HepG2 (cell line): ENCODE data around the gene OR2W3. TPM values are rescaled to one million over a fixed set of nuclear protein-coding genes. Genes with fewer than 3 reads are reported as not detected.

Experiments used
- ATAC-seq: fragments of 200-7000 bp; cut with Tn5 transposase; 3 replicates; pipeline ENCODE4 v1.9.1; 2020; ENCODE audit warnings: mild to moderate bottlenecking, moderate library complexity
- BruUV-seq: library from RNA; stranded (reverse); fragments of 400-500 nt; replicated peaks from 2 replicates; lab custom pipeline; 2021; lab: Mats Ljungman, UMichigan
- CTCF ChIA-PET: fragments of 300-600 bp; formaldehyde crosslinking; extraction: SDS; loops from one replicate; lab custom pipeline; 2021; ENCODE audit warnings: low total read pairs, inconsistent platforms, low intra/inter-chr PET ratio; lab: Yijun Ruan, JAX
- POLR2A ChIA-PET: fragments of 350-600 bp; sonication (Branson Sonifier 250); formaldehyde crosslinking; loops from one replicate; lab custom pipeline; 2020; ENCODE audit warnings: antibody characterized with exemption, inconsistent platforms; lab: Yijun Ruan, JAX
- DNase-seq: peaks from one replicate; pipeline ENCODE4 v3.0.0-alpha.2; 2015; ENCODE audit warnings: low spot score
- FAIRE-seq: peaks from 3 replicates; lab custom pipeline; 2011; peaks lifted over from hg19 to GRCh38; lab: Jason Lieb, UNC
- H2AFZ ChIP-seq: one replicate; pipeline ENCODE4 v1.6.1; 2011; ENCODE audit warnings: low read length, inconsistent platforms
- H3K27ac ChIP-seq: fragments of 300-600 bp; 3 replicates; pipeline ENCODE4 v1.8.0; 2011; ENCODE audit warnings: mixed run types, mild to moderate bottlenecking, mixed read lengths, low read length, inconsistent platforms; ENCODE audit not compliant: insufficient read depth; ENCODE audit errors: extremely low read length
- H3K27me3 ChIP-seq, 2 experiments: fragments of 200-600 bp in 1 of 2; 2 replicates in 1 of 2; 3 replicates in 1 of 2; pipeline versions ENCODE4 v1.6.0 to v1.8.0; 2011; ENCODE audit warnings: low read length in 2 of 2, mild to moderate bottlenecking in 2 of 2, moderate library complexity in 2 of 2, inconsistent platforms in 1 of 2; ENCODE audit not compliant: insufficient read depth in 2 of 2, control insufficient read depth in 1 of 2
- H3K36me3 ChIP-seq, 2 experiments: fragments of 200-600 bp in 1 of 2; replicated peaks in 1 of 2; 2 replicates in 1 of 2; 3 replicates in 1 of 2; pipeline versions ENCODE4 v1.5.1 to v1.8.0; 2011; ENCODE audit warnings: low read length in 2 of 2, inconsistent platforms in 1 of 2; ENCODE audit not compliant: insufficient read depth in 2 of 2, control insufficient read depth in 1 of 2
- H3K4me1 ChIP-seq: 2 replicates; pipeline ENCODE4 v1.5.1; 2012; ENCODE audit warnings: low read length, inconsistent platforms; ENCODE audit not compliant: insufficient read depth
- H3K4me2 ChIP-seq: 2 replicates; pipeline ENCODE4 v1.6.0; 2011; ENCODE audit warnings: low read depth, low read length, inconsistent platforms
- H3K4me3 ChIP-seq, 3 experiments: fragments of 200-600 bp in 1 of 3; sonication (generic), shearing (Covaris generic) in 1 of 3; replicated peaks in 1 of 3; 2 replicates each; pipeline ENCODE4 v1.5.1; 2011 to 2016; ENCODE audit warnings: low read length in 3 of 3, inconsistent platforms in 2 of 3, low read depth in 2 of 3, mild to moderate bottlenecking in 2 of 3, control low read depth in 1 of 3, mixed read lengths in 1 of 3; ENCODE audit not compliant: insufficient read depth in 1 of 3
- H3K79me2 ChIP-seq: one replicate; pipeline ENCODE4 v1.6.1; 2011; ENCODE audit warnings: low read length, inconsistent platforms; ENCODE audit not compliant: insufficient read depth
- H3K9ac ChIP-seq: 2 replicates; pipeline ENCODE4 v1.6.0; 2011; ENCODE audit warnings: mild to moderate bottlenecking, low read depth, low read length, inconsistent platforms; ENCODE audit not compliant: insufficient read depth
- H3K9me3 ChIP-seq: 2 replicates; pipeline ENCODE4 v1.5.1; 2012; ENCODE audit warnings: mild to moderate bottlenecking, low read length
- H4K20me1 ChIP-seq: 2 replicates; pipeline ENCODE4 v1.6.0; 2011; ENCODE audit warnings: inconsistent platforms, mild to moderate bottlenecking, low read length, moderate library complexity; ENCODE audit not compliant: insufficient read depth
- ARNT2 ChIP-seq: sonication (generic); formaldehyde crosslinking; IDR thresholded peaks from 2 replicates; pipeline ENCODE4 v1.8.0; 2022; ENCODE audit warnings: mild to moderate bottlenecking, low read depth, missing genetic modification reagents, moderate library complexity
- ATM ChIP-seq: fragments of 450-650 bp; IDR thresholded peaks from 2 replicates; pipeline ENCODE4 v1.7.1; 2017; ENCODE audit warnings: mild to moderate bottlenecking, borderline replicate concordance
- CREM ChIP-seq, 2 experiments: sonication (generic) in 1 of 2; formaldehyde crosslinking in 1 of 2; IDR thresholded peaks; 2 replicates each; pipeline versions ENCODE4 v1.4.0 to v1.6.1; 2016 to 2020; ENCODE audit warnings: antibody characterized with exemption in 1 of 2, mild to moderate bottlenecking in 1 of 2, missing genetic modification reagents in 1 of 2
- E2F5 ChIP-seq: sonication (generic); formaldehyde crosslinking; conservative IDR thresholded peaks from 2 replicates; pipeline ENCODE4 v1.4.0; 2020; ENCODE audit warnings: missing genetic modification reagents
- HOXA5 ChIP-seq: sonication (generic); formaldehyde crosslinking; IDR thresholded peaks from 2 replicates; pipeline ENCODE4 v1.4.0; 2020; ENCODE audit warnings: missing genetic modification reagents
- KDM1A ChIP-seq: IDR thresholded peaks from 2 replicates; pipeline ENCODE4 v1.6.1; 2016; ENCODE audit warnings: missing compliant biosample characterization
- KDM5A ChIP-seq: fragments of 200-600 bp; sonication (generic); IDR thresholded peaks from 2 replicates; pipeline ENCODE4 v1.7.0; 2018; ENCODE audit warnings: antibody characterized with exemption, mild to moderate bottlenecking, low read length, borderline replicate concordance
- PAWR ChIP-seq: sonication (generic); formaldehyde crosslinking; IDR thresholded peaks from 2 replicates; pipeline ENCODE4 v1.4.0; 2020; ENCODE audit warnings: missing genetic modification reagents, mild to moderate bottlenecking, borderline replicate concordance
- PHF5A ChIP-seq: IDR thresholded peaks from one replicate; pipeline ENCODE4 v1.6.1; 2018; ENCODE audit warnings: low read depth, missing genetic modification reagents; ENCODE audit not compliant: unreplicated experiment
- POGZ ChIP-seq: sonication (generic); formaldehyde crosslinking; IDR thresholded peaks from 2 replicates; pipeline ENCODE4 v1.4.0; 2020; ENCODE audit warnings: mild to moderate bottlenecking, missing genetic modification reagents
- RCOR2 ChIP-seq: IDR thresholded peaks from 2 replicates; pipeline ENCODE4 v1.6.1; 2016; ENCODE audit warnings: missing biosample characterization, missing genetic modification reagents
- SP140L ChIP-seq: sonication (generic); formaldehyde crosslinking; IDR thresholded peaks from 2 replicates; pipeline ENCODE4 v1.4.0; 2020; ENCODE audit warnings: missing genetic modification reagents, borderline replicate concordance
- TP53 ChIP-seq: sonication (generic); formaldehyde crosslinking; conservative IDR thresholded peaks from 2 replicates; pipeline ENCODE4 v1.4.0; 2020; ENCODE audit warnings: missing genetic modification reagents
- ZFP41 ChIP-seq: sonication (generic); formaldehyde crosslinking; IDR thresholded peaks from 2 replicates; pipeline ENCODE4 v1.4.0; 2020; ENCODE audit warnings: mild to moderate bottlenecking, missing genetic modification reagents, borderline replicate concordance
- ZNF44 ChIP-seq: sonication (generic); formaldehyde crosslinking; IDR thresholded peaks from 2 replicates; pipeline ENCODE4 v1.5.1; 2020; ENCODE audit warnings: mild to moderate bottlenecking, missing genetic modification reagents
- ZNF878 ChIP-seq: sonication (generic); formaldehyde crosslinking; IDR thresholded peaks from 2 replicates; pipeline ENCODE4 v1.8.1; 2023; ENCODE audit warnings: mild to moderate bottlenecking, missing genetic modification reagents, moderate library complexity
- ZNF883 ChIP-seq: sonication (generic); formaldehyde crosslinking; IDR thresholded peaks from 2 replicates; pipeline ENCODE4 v1.5.1; 2020; ENCODE audit warnings: mild to moderate bottlenecking, missing genetic modification reagents; ENCODE audit errors: not compliant biosample characterization
- ZSCAN22 ChIP-seq: sonication (generic); formaldehyde crosslinking; IDR thresholded peaks from 2 replicates; pipeline ENCODE4 v1.4.0; 2020; ENCODE audit warnings: mild to moderate bottlenecking, missing genetic modification reagents
- WGBS: methylation state at CpG from one replicate; pipeline ENCODE4 v1.1.6; 2017; ENCODE audit warnings: low lambda C conversion rate; 5-methylcytosine and 5-hydroxymethylcytosine counted together
- in situ Hi-C: cut with HindIII; loops from 2 replicates; pipeline ENCODE4 v1.10.0; 2017; ENCODE audit warnings: low pct_unique_long_range_greater_than_20kb; ENCODE audit not compliant: extremely low pct_ligation_motif_present
- intact Hi-C: fragments of 100-400 bp; cut with micrococcal nuclease; formaldehyde crosslinking; loops from one replicate; pipeline ENCODE4 v1.10.0; 2022; ENCODE audit not compliant: unreplicated experiment
- polyA plus RNA-seq, 8 experiments: library from polyadenylated mRNA; depleted of rRNA in 3 of 8; stranded (reverse) in 7 of 8; unstranded in 1 of 8; fragments of >200 nt; fragmentation: Illumina TruSeq in 4 of 8; extraction: Trizol in 4 of 8; gene quantifications; 2 replicates each; pipeline versions ENCODE4 v1.2.1 to v1.2.3, GENCODE V29; 2011 to 2016; ENCODE audit warnings: low read depth in 4 of 8, missing spikeins in 1 of 8, mixed read lengths in 1 of 8; ENCODE audit not compliant: insufficient read depth in 1 of 8
- total RNA-seq, 5 experiments: library from RNA; depleted of rRNA; stranded (reverse); fragments of >200 nt; fragmentation: Illumina TruSeq; extraction: Trizol; gene quantifications; 2 replicates each; pipeline ENCODE4 v1.2.3, GENCODE V29; 2016; ENCODE audit warnings: low read depth in 1 of 5
- TF ChIP-seq, protein P1 (sequence below): sonication (generic); formaldehyde crosslinking; IDR thresholded peaks from 2 replicates; pipeline ENCODE4 v1.4.0; 2020; ENCODE audit warnings: mild to moderate bottlenecking, missing genetic modification reagents

Gene OR2W3
- total and polyA plus RNA-seq, 2 of the 13 experiments (the other 11 are each of a cell fraction or from before 2014, with no cell fraction given), result not detected

GRCh38 chr1:247924868-247925267 is 29.5 kb downstream of the OR2W3 start, which contains the start of gene OR2AJ1:
Gene OR2AJ1 (plus strand): TSS chr1:247924889. CDS start chr1:247933769, 8,880 bp downstream.
- no TSS peak for BruUV-seq

DNA sequence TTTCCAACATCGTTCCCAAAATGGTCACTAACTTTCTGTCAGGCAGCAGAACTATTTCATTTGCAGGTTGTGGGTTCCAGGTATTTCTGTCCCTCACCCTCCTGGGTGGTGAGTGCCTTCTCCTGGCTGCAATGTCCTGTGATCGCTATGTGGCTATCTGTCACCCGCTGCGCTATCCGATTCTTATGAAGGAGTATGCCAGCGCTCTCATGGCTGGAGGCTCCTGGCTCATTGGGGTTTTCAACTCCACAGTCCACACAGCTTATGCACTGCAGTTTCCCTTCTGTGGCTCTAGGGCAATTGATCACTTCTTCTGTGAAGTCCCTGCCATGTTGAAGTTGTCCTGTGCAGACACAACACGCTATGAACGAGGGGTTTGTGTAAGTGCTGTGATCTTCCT is 38.6 kb downstream of the OR2W3 start:
- intact Hi-C loops, result no loop called here
- Histone ChIP-seq H3K4me3 (no peak overlapping the region), H3K4me1 (no peaks in the 10 kb centered on the region), H3K27me3 (no peaks in the 10 kb centered on the region), H2AFZ (no peak overlapping the region), H4K20me1 (no peaks in the 10 kb centered on the region), H3K9ac (no peak overlapping the region), H3K4me2 (no peak overlapping the region), H3K36me3 (no peaks in the 10 kb centered on the region), H3K9me3 (peaks cover 53% of the 10 kb centered on the region), H3K79me2 (no peaks in the 10 kb centered on the region), H3K27ac (no peak overlapping the region)
- TF ChIP-seq ZNF44 (CRISPR knock-in tag), result no peak
- no peak for TF ChIP-seq RCOR2 (CRISPR knock-in tag)
- TF ChIP-seq ZNF878 (CRISPR knock-in tag), result no peak
- no peak for TF ChIP-seq PAWR (CRISPR knock-in tag)
- no peak for TF ChIP-seq KDM5A
- TF ChIP-seq ZSCAN22 (CRISPR knock-in tag), result no peak
- TF ChIP-seq E2F5 (CRISPR knock-in tag), result no peak
- no peak for TF ChIP-seq PHF5A (CRISPR knock-in tag)
- no peak for TF ChIP-seq ZNF883 (CRISPR knock-in tag)
- no peak for TF ChIP-seq HOXA5 (CRISPR knock-in tag)
- in situ Hi-C loops, result no loop called here
- CTCF ChIA-PET, result no interaction called here
- ATAC-seq (no peak), DNase-seq (no peak), FAIRE-seq (no peak)
- 65% methylated on average over 8 of the region's 8 CpGs for WGBS
- POLR2A ChIA-PET, result no interaction called here
- BruUV-seq, result no TSS peak

More at GRCh38 chr1:247924868-247925267, 29.5 kb downstream of the OR2W3 start, which contains the start of gene OR2AJ1:
- Histone ChIP-seq H3K27ac (no peak within 1 kb of the TSS), H3K4me3 (no peak within 1 kb of the TSS), H3K79me2 (no peaks in the 10 kb centered on the region), H3K27me3 (no peaks in the 10 kb centered on the region), H3K9ac (no peak within 1 kb of the TSS), H4K20me1 (no peaks in the 10 kb centered on the region), H2AFZ (no peak within 1 kb of the TSS), H3K9me3 (peaks cover 25% of the 10 kb centered on the region), H3K4me1 (no peaks in the 10 kb centered on the region), H3K36me3 (no peaks in the 10 kb centered on the region), H3K4me2 (no peak within 1 kb of the TSS)
- POLR2A ChIA-PET, result no interaction called here
- CTCF ChIA-PET, result no interaction called here
- TF ChIP-seq POGZ (CRISPR knock-in tag) (no peak), KDM1A (no peak), TP53 (CRISPR knock-in tag) (no peak), ARNT2 (CRISPR knock-in tag) (no peak), SP140L (CRISPR knock-in tag) (no peak), ATM (no peak), CREM (IDR thresholded peaks at IDR 0.05) (no peak), CREM (CRISPR knock-in tag; IDR thresholded peaks at IDR 0.05) (no peak), ZFP41 (CRISPR knock-in tag) (no peak)
- TF ChIP-seq, protein P1, sequence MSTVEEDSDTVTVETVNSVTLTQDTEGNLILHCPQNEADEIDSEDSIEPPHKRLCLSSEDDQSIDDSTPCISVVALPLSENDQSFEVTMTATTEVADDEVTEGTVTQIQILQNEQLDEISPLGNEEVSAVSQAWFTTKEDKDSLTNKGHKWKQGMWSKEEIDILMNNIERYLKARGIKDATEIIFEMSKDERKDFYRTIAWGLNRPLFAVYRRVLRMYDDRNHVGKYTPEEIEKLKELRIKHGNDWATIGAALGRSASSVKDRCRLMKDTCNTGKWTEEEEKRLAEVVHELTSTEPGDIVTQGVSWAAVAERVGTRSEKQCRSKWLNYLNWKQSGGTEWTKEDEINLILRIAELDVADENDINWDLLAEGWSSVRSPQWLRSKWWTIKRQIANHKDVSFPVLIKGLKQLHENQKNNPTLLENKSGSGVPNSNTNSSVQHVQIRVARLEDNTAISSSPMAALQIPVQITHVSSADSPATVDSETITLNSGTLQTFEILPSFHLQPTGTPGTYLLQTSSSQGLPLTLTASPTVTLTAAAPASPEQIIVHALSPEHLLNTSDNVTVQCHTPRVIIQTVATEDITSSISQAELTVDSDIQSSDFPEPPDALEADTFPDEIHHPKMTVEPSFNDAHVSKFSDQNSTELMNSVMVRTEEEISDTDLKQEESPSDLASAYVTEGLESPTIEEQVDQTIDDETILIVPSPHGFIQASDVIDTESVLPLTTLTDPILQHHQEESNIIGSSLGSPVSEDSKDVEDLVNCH (CRISPR knock-in tag), result no peak
- ATAC-seq (no peak), DNase-seq (no peak), FAIRE-seq (no peak)
- in situ Hi-C loops (no loop called here), intact Hi-C loops (no loop called here)
- WGBS, result 45% methylated on average over 9 of the region's 9 CpGs
